Hindlimb muscle (tissue), 1 donor: ENCODE results near the gene CDH26. TPM values are rescaled to one million over a fixed set of nuclear protein-coding genes. Genes with fewer than 3 reads are reported as not detected.

Experiments used
- polyA plus RNA-seq: library from polyadenylated mRNA; unstranded; fragments of 120-200 nt; gene quantifications from one replicate; pipeline ENCODE4 v1.2.1, GENCODE V29; 2013; ENCODE audit not compliant: insufficient read length

CDH26 gene
- polyA plus RNA-seq, 1 donor: 0.85 TPM

Other genes with a start within 250 kb of the CDH26 start
- gene SYCP2, start 24.8 kb upstream of the CDH26 start, polyA plus RNA-seq: 3.9 TPM
- 6.4 TPM for gene PPP1R3D, start 18.1 kb upstream of the CDH26 start, polyA plus RNA-seq
- gene FAM217B, start 18.0 kb upstream of the CDH26 start, polyA plus RNA-seq: 22.7 TPM